ENCODE data around the gene RPL35.

Gene RPL35

DNA sequence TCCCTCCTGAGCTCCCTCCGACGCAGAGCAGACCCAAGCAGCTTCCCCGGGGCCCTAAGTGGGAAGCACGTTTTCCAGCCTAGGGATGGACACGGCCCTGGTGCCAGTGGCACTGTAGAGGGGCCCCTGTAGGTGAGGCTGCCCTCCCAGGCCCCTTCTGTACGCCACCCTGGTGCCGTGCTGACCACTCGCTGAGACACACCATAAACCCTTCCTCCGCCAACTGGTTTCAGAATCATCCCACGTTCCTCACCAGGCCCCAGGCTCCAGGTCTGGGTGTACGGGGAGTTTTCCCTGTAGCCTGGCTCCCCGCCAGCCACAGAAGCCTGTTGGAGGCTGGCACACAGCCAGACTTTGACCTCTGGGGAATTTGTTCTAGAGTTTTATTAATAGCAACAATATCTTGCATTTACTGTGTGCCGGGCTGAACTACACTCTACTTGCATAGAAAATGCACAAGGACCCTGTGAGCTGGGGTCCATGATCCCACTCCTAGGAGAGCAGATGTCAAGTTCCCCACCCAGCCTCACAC is 26.7 kb downstream of the RPL35 start:
- TF ChIP-seq, protein P1, sequence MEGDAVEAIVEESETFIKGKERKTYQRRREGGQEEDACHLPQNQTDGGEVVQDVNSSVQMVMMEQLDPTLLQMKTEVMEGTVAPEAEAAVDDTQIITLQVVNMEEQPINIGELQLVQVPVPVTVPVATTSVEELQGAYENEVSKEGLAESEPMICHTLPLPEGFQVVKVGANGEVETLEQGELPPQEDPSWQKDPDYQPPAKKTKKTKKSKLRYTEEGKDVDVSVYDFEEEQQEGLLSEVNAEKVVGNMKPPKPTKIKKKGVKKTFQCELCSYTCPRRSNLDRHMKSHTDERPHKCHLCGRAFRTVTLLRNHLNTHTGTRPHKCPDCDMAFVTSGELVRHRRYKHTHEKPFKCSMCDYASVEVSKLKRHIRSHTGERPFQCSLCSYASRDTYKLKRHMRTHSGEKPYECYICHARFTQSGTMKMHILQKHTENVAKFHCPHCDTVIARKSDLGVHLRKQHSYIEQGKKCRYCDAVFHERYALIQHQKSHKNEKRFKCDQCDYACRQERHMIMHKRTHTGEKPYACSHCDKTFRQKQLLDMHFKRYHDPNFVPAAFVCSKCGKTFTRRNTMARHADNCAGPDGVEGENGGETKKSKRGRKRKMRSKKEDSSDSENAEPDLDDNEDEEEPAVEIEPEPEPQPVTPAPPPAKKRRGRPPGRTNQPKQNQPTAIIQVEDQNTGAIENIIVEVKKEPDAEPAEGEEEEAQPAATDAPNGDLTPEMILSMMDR (IDR thresholded peaks at IDR 0.05; ENCODE audit: extremely low read depth, insufficient read depth, missing control alignments), result no peak
- DNase-seq (ENCODE audit: low spot score), result no peak
- in situ Hi-C loops (cut with MboI; ENCODE audit: low pct_unique_long_range_greater_than_20kb, low sequenced_read_pairs, unreplicated experiment), result no loop called here

GRCh38 chr9:124834591-124834990 is 27.2 kb downstream of the RPL35 start:
- TF ChIP-seq, protein P1 (IDR thresholded peaks at IDR 0.05; ENCODE audit: extremely low read depth, insufficient read depth, missing control alignments), result no peak
- DNase-seq (ENCODE audit: low spot score), result no peak
- in situ Hi-C loops (cut with MboI; ENCODE audit: low pct_unique_long_range_greater_than_20kb, low sequenced_read_pairs, unreplicated experiment), result no loop called here

DNA sequence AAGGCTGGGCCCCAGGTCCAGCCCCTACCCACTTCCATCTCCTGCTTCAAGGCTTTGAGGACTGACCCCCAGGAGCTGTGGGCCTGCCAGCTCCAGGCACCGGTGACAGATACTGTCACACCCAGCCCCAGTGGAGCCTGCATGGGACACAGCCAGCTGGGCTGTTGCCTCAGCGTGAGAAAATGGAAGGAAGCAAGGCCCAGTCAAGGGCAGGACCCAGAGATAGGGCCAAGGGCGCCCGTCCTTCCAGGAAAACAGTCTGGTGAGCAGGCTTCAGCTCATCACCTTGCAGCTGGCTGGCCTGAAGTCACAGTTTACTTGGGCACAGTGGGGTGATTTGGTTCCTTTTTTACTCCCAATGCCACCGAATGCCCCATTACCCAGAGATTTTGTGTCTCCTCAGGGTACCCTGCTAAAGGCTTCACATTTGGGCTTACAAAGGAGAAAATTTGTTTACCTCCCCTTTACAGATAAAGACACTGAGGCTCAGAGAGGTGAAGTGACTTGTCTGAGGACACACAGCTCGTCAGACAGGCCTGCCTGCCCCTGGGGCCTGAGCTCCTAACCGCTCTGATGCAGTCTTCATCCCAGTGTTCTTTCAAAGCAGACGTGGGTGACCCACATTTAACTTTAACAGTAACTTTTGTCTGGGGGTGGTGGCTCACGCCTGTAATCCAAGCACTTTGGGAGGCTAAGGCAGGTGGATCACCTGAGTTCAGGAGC is 30.0 kb downstream of the RPL35 start:
- in situ Hi-C loops (cut with MboI; ENCODE audit: low pct_unique_long_range_greater_than_20kb, low sequenced_read_pairs, unreplicated experiment), result no loop called here
- TF ChIP-seq, protein P1 (IDR thresholded peaks at IDR 0.05; ENCODE audit: extremely low read depth, insufficient read depth, missing control alignments), result no peak
- DNase-seq (ENCODE audit: low spot score), result no peak

GRCh38 chr9:124830593-124830992 is 31.2 kb downstream of the RPL35 start:
- TF ChIP-seq, protein P1 (IDR thresholded peaks at IDR 0.05; ENCODE audit: extremely low read depth, insufficient read depth, missing control alignments), result no peak
- in situ Hi-C loops (cut with MboI; ENCODE audit: low pct_unique_long_range_greater_than_20kb, low sequenced_read_pairs, unreplicated experiment), result no loop called here
- no peak for DNase-seq (ENCODE audit: low spot score)

DNA sequence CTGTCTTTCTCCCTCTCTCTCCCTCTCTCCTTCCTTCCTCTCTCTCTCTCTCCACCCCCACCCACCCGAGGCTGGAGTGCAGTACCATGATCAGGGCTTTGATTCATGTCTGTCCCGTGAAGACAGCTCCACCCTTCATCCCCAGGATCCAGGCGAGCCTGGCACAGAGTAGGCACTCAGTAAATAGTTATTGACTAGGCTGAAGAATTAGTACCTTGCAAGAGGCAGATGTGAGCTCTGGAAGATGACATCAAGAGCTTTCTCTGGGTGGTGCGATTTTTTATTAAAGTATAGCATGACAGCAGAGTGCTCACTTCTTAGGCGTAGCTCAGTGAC is 32.5 kb downstream of the RPL35 start:
- in situ Hi-C loops (cut with MboI; ENCODE audit: low pct_unique_long_range_greater_than_20kb, low sequenced_read_pairs, unreplicated experiment), result no loop called here
- TF ChIP-seq, protein P1 (IDR thresholded peaks at IDR 0.05; ENCODE audit: extremely low read depth, insufficient read depth, missing control alignments), result no peak
- DNase-seq (ENCODE audit: low spot score), result no peak

- DNase-seq (ENCODE audit: low spot score), result no peak
- in situ Hi-C loops (cut with MboI; ENCODE audit: low pct_unique_long_range_greater_than_20kb, low sequenced_read_pairs, unreplicated experiment), result no loop called here
- TF ChIP-seq, protein P1 (IDR thresholded peaks at IDR 0.05; ENCODE audit: extremely low read depth, insufficient read depth, missing control alignments), result no peak
Measured at GRCh38 chr9:124828489-124829333, 33.0 kb downstream of the RPL35 start.

Measured in GM13977 (cell line).